Heart left ventricle (tissue), 13 donors: ENCODE measurements around the gene OPCML.

ENCODE experiments used
- POLR2A ChIP-seq, 2 donors: fragments of 450-650 bp; IDR thresholded peaks; one replicate each; pipeline ENCODE4 v1.6.1; 2017; ENCODE audit warnings: antibody characterized with exemption in 2 of 2, mild to moderate bottlenecking in 2 of 2, moderate library complexity in 2 of 2
- TF ChIP-seq, protein P1 (sequence below), 12 donors: fragments of 200-600 bp; sonication (generic) in 4 of 12; IDR thresholded peaks; one replicate each; pipeline versions ENCODE4 v1.5.0 to v1.8.0; 2018 to 2022; ENCODE audit warnings: antibody characterized with exemption in 12 of 12, mild to moderate bottlenecking in 5 of 12
- donor health status: ischemic (EF 13 %, LVEDD 7.1; RV severe dilation, severe dysfunction).
- donor health status: DM: no; HTN: yes; CAD: no.
- donor health status: DM: no; HTN: no; CAD: no.
- donor health status: ischemic (EF 25% LVEDD 6.9; RV normal size, moderate dysfunction).
- donor health status: ischemic (EF 25% LVEDD 5.7; RV mildly dilated, moderate dysfunction).
- donor health status: ischemic (EF 35%, LVEDD 5.7; RV mildly dilated, moderate dysfunction).
- donor health status: nonischemic (EF 11% LVEDD 7.7; RV severe dilation, severe dysfunction).
- donor health status: DM: yes; HTN: yes; CAD: no.
- donor health status: PGD.
- donor health status: ischemic (EF 29% LVEDD 5.4; RV normal size, mild dysfunction).
- donor health status: nonischemic (EF 23%, LVEDD 6.1; RV moderate dilation, normal function).

DNA sequence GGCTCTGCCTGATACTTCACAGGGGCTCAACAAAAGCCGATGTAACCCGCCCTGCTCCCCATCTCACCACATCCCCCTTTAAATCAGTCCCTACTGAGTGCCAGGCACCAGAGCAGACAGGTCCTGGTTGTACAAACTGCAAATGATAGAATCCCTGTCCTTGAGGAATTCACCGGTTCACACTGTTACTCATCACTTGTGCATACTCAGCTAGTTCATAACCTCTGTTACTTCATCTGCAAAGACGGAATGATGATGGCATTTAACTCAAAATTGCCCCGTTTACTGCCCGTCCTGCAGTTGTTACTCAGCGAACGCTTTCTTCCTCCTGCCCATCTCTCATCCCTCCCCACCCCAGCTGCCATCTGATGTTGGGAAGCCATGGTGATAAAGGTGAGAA is 384.7 kb downstream of the OPCML start:
- TF ChIP-seq, protein P1, sequence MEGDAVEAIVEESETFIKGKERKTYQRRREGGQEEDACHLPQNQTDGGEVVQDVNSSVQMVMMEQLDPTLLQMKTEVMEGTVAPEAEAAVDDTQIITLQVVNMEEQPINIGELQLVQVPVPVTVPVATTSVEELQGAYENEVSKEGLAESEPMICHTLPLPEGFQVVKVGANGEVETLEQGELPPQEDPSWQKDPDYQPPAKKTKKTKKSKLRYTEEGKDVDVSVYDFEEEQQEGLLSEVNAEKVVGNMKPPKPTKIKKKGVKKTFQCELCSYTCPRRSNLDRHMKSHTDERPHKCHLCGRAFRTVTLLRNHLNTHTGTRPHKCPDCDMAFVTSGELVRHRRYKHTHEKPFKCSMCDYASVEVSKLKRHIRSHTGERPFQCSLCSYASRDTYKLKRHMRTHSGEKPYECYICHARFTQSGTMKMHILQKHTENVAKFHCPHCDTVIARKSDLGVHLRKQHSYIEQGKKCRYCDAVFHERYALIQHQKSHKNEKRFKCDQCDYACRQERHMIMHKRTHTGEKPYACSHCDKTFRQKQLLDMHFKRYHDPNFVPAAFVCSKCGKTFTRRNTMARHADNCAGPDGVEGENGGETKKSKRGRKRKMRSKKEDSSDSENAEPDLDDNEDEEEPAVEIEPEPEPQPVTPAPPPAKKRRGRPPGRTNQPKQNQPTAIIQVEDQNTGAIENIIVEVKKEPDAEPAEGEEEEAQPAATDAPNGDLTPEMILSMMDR (IDR thresholded peaks at IDR 0.05) = no peak
- no peak for TF ChIP-seq POLR2A (IDR thresholded peaks at IDR 0.05)
